NCI-H524 (cell line): ENCODE measurements around the gene GNB1.
"Not testable (repeated sequence)": the region's sequence is repeated elsewhere in the genome, so short reads cannot be mapped to it uniquely, and the experiment has no call there.

Experiments used
- DNase-seq, 2 experiments: peaks; one replicate each; lab custom pipeline; 2025; lab: John Stamatoyannopoulos, UW

Gene GNB1

DNA sequence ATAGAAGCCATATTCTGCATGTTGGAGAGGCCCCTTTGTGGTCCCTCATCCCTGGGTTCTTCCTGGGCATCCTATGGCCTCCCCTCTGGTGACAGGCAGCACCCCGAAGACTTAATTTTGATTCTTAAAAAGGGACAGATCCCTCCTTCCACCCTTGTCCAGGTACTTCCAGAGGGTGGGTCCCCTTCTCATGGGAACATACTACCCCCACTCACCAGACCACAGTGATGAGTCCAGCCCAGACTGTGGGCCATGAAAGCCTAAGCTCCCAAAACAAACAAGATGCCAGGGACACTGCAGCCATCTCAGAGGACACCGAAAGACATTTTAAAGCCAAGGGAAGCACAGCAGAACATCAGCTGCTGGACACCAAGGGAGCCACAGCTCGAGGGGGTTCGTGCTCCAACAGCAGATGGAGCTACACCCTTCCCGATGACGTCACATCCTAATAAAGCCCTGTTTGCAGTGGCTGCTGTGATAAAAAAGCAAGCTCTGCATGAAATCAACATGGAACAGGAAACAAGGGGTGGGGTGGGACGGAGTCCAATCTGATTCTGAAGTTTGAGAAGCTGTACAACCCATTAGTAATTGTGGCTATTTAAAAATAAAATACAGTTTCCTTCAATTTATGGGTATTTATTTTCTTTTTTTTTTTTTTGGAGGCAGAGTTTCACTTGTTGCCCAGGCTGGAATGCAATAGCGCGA lies 32.4 kb downstream of the GNB1 start:
- peak in 1 of 2 experiments; percentile 26 for DNase-seq

DNA sequence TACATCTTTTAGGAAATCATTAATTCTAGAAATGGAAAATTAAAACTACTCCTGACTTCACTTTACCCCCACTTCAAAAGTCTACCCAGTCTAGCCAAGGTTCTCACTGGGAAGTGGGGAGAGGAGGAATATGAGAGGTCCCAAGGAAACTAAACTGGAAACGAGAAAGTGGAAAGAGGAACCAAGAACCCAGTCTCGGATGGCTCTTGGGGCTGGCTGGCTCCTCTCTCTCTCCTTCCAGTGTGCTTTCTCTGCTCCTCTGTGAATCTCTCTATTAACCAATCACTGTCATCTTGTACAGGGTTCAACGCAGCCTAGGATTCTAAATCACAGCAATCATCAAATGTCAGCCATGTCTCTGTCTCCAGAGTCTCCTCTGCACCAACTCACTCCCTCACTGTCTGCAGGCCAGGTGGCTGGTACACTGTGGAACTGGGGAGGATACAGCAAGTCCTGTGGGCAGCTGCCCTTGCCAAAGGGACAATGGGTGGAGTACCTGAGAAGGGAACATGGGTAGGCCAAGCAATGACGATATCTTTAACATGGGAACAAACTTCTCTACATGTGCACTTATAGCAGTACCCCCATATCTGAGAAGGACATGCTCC lies 33.7 kb downstream of the GNB1 start:
- no peak for DNase-seq

DNA sequence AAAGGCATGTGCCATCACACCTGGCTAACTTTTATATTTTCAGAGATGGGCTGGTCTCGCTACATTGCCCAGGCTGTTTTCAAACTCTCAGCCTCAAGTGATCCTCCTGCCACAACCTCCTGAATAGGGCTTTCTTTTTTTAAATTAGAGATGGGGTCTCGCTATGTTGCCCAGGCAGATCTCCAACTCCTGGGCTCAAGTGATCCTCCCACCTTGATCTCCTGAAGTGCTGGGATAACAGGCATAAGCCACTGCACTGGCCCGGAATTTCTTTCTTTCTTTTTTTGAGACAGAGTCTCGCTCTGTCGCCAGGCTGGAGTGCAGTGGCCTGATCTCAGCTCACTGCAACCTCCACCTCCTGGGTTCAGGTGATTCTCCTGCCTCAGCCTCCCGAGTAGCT lies 34.7 kb downstream of the GNB1 start:
- not testable (repeated sequence) for DNase-seq

- no peak for DNase-seq
Measured at GRCh38 chr1:1853593-1854257, 37.2 kb downstream of the GNB1 start.

GRCh38 chr1:1852619-1853414 lies 38.1 kb downstream of the GNB1 start:
- DNase-seq, result no peak

DNA sequence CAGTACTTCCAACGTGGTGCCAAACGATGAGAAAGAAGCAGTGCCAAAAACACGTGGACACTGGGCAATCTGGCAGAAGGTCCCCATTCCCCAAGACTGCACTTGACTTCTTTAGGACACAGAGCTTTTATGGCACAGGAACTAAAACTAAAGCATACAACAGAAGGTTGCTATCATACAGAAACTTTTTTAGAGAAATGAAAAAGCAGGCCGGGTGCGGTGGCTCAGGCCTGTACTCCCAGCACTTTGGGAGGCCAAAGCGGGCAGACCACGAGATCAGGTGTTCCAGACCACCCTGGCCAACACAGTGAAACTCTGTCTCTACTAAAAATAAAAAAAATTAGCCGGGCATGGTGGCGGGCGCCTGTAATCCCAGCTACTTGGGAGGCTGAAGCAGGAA lies 43.0 kb downstream of the GNB1 start:
- no peak for DNase-seq

DNA sequence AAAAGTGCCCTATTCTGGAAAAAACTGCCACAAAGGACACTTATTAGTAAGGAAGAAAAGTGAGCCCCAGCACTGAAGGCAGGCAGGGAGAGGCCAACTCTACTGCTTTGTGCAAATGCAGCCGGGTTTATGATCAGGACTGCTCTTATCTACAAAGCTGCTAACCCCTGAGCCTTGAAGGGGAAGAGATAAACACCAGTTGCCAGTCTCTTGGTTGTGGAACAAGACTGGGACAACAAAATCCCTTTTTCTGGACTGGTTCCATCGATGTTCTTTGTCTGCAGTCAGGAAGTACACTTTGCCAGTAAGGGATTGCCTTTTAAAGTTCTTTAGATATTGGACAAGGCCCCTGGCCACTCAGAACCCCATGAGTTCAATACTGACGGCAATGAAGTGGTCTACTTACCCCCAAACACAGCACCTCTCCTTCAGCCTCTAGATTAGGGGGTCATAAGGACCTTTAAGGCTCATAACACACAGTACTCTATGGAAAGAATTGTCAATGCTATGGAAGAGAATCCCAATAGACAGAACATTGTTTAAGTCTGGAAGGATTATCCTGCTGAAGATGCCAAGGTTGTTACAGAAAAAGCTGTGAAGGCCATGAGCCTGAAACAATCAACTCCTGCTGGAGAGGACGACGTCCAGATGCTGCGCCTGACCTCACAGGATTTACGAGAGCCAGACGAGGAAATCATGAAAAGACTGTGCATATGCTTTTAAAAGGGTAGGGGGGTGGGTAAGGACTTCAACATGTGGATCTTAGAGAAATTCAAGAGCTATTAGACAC lies 43.6 kb downstream of the GNB1 start:
- peak; percentile 83 to 96 for DNase-seq

GRCh38 chr1:1846386-1846918 lies 44.4 kb downstream of the GNB1 start:
- no peak for DNase-seq

DNA sequence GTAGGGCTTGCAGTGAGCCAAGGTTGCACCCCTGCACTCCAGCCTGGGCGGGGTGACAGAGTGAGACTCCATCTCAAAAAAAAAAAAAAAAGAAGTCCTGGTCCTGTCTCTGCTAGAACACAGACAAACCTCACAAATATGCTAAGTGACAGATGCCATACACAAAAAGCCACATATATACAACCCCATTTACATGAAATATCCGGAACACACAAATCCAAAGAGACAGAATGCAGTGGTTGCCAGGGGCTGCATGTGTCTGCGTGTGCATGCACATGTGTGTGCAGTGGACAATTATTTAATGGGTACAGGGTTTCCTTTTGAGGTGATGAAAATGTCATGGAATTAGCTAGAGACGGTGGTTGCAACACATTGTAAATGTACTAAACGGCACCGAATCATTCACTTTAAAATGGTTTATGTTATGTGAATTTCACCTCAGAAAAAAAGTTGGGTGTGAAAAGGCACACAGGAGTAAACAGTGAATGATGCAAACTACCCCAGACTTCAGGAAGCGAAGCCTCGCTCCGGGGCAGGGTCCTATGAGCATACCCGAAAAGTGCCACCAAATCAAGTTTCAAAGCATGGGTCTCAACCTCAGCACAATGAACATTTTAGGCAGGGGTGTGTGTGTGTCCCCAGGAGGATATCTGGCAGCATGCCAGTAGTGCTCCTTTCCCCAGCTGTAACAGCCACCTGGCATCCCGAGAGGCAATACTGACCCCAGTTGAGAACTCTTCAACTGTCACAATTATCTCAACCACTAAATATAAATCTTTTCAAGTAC lies 48.3 kb downstream of the GNB1 start:
- DNase-seq, result peak; percentile 31 to 79

DNA sequence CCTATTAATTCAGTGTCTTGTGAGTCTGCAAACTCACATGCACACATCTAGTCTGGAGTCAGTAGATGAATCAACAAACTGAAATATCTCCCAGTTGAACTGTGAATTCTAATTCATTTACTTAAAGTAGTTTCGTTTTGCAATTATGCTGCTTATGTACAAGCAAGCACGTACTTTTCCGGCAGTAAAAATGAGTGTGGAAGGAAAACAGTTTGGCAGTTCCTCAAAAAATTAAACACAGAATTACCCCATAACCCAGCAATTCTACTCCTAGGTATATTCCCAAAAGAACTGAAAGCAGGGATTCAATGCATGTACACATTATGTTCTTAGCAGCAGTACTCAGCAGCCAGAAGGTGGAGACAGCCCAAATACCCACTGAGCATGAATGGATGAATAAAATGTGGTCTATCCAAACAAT lies 49.3 kb downstream of the GNB1 start:
- DNase-seq, result no peak

- no peak for DNase-seq
Measured at GRCh38 chr1:1839311-1839965, 51.4 kb downstream of the GNB1 start.

DNA sequence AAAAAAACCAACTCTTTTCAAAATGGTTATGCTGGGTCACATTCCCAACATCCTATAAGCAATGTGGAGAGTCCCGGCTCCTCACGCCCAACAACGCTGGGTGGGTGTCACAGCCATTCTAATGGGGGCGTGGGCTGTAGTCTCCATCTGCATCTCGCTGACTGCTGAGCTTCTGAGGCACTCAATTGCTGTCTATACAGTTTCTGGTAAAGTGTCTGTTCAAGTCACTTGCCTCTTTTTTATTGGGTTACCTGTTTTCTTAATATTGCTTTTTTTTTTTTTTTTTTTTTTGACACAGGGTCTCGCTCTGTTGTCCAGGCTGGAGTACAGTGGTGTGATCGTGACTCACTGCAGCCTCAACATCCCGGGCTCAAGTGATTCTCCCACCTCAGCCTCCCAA lies 54.8 kb downstream of the GNB1 start:
- DNase-seq, result no peak

GRCh38 chr1:1835546-1835945 lies 55.3 kb downstream of the GNB1 start:
- DNase-seq, result no peak

GRCh38 chr1:1833916-1834325 lies 57.0 kb downstream of the GNB1 start:
- DNase-seq, result no peak

DNA sequence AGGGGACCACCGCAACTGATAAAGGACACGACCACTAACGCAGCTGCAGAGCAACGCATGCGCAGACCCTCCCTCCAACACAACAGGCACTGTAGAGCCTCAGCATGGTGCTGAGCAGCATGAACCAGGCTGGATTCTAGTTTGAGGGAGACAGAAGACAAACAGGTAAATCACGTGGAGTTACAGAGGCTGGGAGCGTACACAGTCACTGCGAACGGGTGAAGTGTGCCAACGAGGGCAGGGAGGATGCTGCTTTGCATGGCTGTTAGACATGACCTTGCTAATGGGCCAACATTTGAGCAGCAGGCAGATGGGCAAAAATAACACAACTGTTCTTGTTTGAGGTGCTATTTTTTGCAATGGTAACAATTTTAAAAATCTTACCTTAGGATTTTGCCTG lies 57.4 kb downstream of the GNB1 start:
- no peak for DNase-seq

- DNase-seq, result no peak
Measured at GRCh38 chr1:1832820-1833219, 58.1 kb downstream of the GNB1 start.

GRCh38 chr1:1832166-1832565 lies 58.7 kb downstream of the GNB1 start:
- DNase-seq, result no peak

GRCh38 chr1:1827089-1827848 lies 63.6 kb downstream of the GNB1 start:
- DNase-seq, result peak; percentile 11 to 37

- peak; percentile 43 to 46 for DNase-seq
Measured at GRCh38 chr1:1826356-1827088, 64.4 kb downstream of the GNB1 start.
